Liver (tissue), 9 donors: Measurements from ENCODE around the gene XKR7. TPM values are rescaled to one million over a fixed set of nuclear protein-coding genes. Genes with fewer than 3 reads are reported as not detected.

ENCODE experiments used
- DNase-seq: peaks from one replicate; pipeline ENCODE4 v3.0.0-alpha.2; 2017; ENCODE audit warnings: low spot score
- H3K27ac ChIP-seq, 2 donors: one replicate each; pipeline ENCODE4 v1.7.0; 2013; ENCODE audit warnings: inconsistent platforms in 2 of 2, low read length in 2 of 2, control low read depth in 1 of 2, low read depth in 1 of 2, mild to moderate bottlenecking in 1 of 2
- H3K27me3 ChIP-seq, 4 donors: one replicate each; pipeline versions ENCODE4 v1.6.1 to v1.7.0; 2013; ENCODE audit warnings: low read length in 3 of 4, inconsistent platforms in 1 of 4, mild to moderate bottlenecking in 1 of 4, moderate library complexity in 1 of 4; ENCODE audit not compliant: control insufficient read depth in 4 of 4, insufficient read depth in 4 of 4
- H3K36me3 ChIP-seq, 4 donors: one replicate each; pipeline versions ENCODE4 v1.6.1 to v1.7.0; 2013; ENCODE audit warnings: low read length in 3 of 4, mild to moderate bottlenecking in 3 of 4, low read depth in 1 of 4, moderate library complexity in 1 of 4; ENCODE audit not compliant: control insufficient read depth in 4 of 4, insufficient read depth in 3 of 4
- H3K4me1 ChIP-seq, 4 donors: one replicate each; pipeline versions ENCODE4 v1.6.1 to v1.7.0; 2013; ENCODE audit warnings: low read length in 3 of 4, mild to moderate bottlenecking in 3 of 4, moderate library complexity in 1 of 4; ENCODE audit not compliant: control insufficient read depth in 4 of 4, insufficient read depth in 4 of 4
- H3K4me3 ChIP-seq, 3 donors: one replicate each; pipeline versions ENCODE4 v1.6.1 to v1.7.0; 2013; ENCODE audit warnings: low read length in 3 of 3, control low read depth in 1 of 3, low read depth in 1 of 3, mild to moderate bottlenecking in 1 of 3
- H3K9ac ChIP-seq, 2 donors: one replicate each; pipeline ENCODE4 v1.7.0; 2013; ENCODE audit warnings: low read length in 2 of 2, mild to moderate bottlenecking in 2 of 2, moderate library complexity in 2 of 2, control low read depth in 1 of 2, low read depth in 1 of 2
- H3K9me3 ChIP-seq, 4 donors: one replicate each; pipeline versions ENCODE4 v1.6.1 to v1.7.0; 2013; ENCODE audit warnings: low read length in 3 of 4; ENCODE audit not compliant: control insufficient read depth in 4 of 4
- ATF3 ChIP-seq: IDR thresholded peaks from 2 replicates; pipeline ENCODE4 v1.6.1; 2016; ENCODE audit warnings: antibody characterized with exemption
- CTCF ChIP-seq: fragments of 150-350 bp; IDR thresholded peaks from 2 replicates; pipeline ENCODE4 v1.5.1; 2017; ENCODE audit warnings: improper control_type of control experiment, low read depth, low read length; ENCODE audit not compliant: missing input control
- FOXA1 ChIP-seq: IDR thresholded peaks from 2 replicates; pipeline ENCODE4 v1.6.1; 2016; ENCODE audit warnings: antibody characterized with exemption
- FOXA2 ChIP-seq: IDR thresholded peaks from 2 replicates; pipeline ENCODE4 v1.6.1; 2016; ENCODE audit warnings: antibody characterized with exemption
- GABPA ChIP-seq, 2 donors: IDR thresholded peaks in 1 of 2; conservative IDR thresholded peaks in 1 of 2; 2 replicates each; pipeline ENCODE4 v1.6.1; 2016; ENCODE audit warnings: antibody characterized with exemption in 2 of 2, mild to moderate bottlenecking in 1 of 2, moderate library complexity in 1 of 2
- HNF4A ChIP-seq, 2 donors: conservative IDR thresholded peaks; 2 replicates each; pipeline ENCODE4 v1.6.1; 2016; ENCODE audit warnings: antibody characterized with exemption in 2 of 2, mild to moderate bottlenecking in 2 of 2
- HNF4G ChIP-seq: IDR thresholded peaks from 2 replicates; pipeline ENCODE4 v1.6.1; 2016; ENCODE audit warnings: antibody characterized with exemption
- JUND ChIP-seq, 2 donors: IDR thresholded peaks; 2 replicates each; pipeline ENCODE4 v1.6.1; 2016; ENCODE audit warnings: antibody characterized with exemption in 2 of 2
- NR2F2 ChIP-seq: IDR thresholded peaks from 2 replicates; pipeline ENCODE4 v1.6.1; 2016; ENCODE audit warnings: antibody characterized with exemption
- RAD21 ChIP-seq, 2 donors: IDR thresholded peaks; 2 replicates each; pipeline ENCODE4 v1.6.1; 2016; ENCODE audit warnings: antibody characterized with exemption in 2 of 2, mild to moderate bottlenecking in 2 of 2
- RXRA ChIP-seq, 2 donors: IDR thresholded peaks; 2 replicates each; pipeline ENCODE4 v1.6.1; 2017 to 2018; ENCODE audit warnings: antibody characterized with exemption in 2 of 2, mild to moderate bottlenecking in 1 of 2
- TAF1 ChIP-seq: conservative IDR thresholded peaks from 2 replicates; pipeline ENCODE4 v1.6.1; 2016; ENCODE audit warnings: antibody characterized with exemption, mild to moderate bottlenecking
- ZBTB33 ChIP-seq: IDR thresholded peaks from 2 replicates; pipeline ENCODE4 v1.6.1; 2016; ENCODE audit warnings: antibody characterized with exemption
- WGBS: extraction: QIAGEN DNeasy Blood & Tissue Kit; methylation state at CpG from one replicate; pipeline ENCODE4 v1.1.7; 2013; 5-methylcytosine and 5-hydroxymethylcytosine counted together
- polyA plus RNA-seq, 2 donors: library from polyadenylated mRNA; stranded (reverse) in 1 of 2; unstranded in 1 of 2; fragments of 200-250 nt in 1 of 2; fragments of >200 nt in 1 of 2; fragmentation: Nextera tagmentation in 1 of 2; extraction: Ambion mirVana in 1 of 2; gene quantifications; one replicate each; pipeline versions ENCODE4 v1.2.1 to v1.2.3, GENCODE V29; 2013 to 2015
- total RNA-seq, 2 donors: library from RNA; depleted of rRNA; stranded (reverse); fragments of >200 nt; gene quantifications; one replicate each; pipeline ENCODE4 v1.2.3, GENCODE V29; 2014
- TF ChIP-seq, protein P1 (sequence below): IDR thresholded peaks from 2 replicates; pipeline ENCODE4 v1.6.1; 2016; ENCODE audit warnings: antibody characterized with exemption, mild to moderate bottlenecking
- TF ChIP-seq, protein P2 (sequence below): IDR thresholded peaks from 2 replicates; pipeline ENCODE4 v1.6.1; 2016; ENCODE audit warnings: antibody characterized with exemption
- donor health status: healthy.
- donor health status: healthy.
- donor health status: healthy.
- donor health status: healthy.
- donor health status: healthy.

XKR7 gene
- total and polyA plus RNA-seq, 4 donors = under 0.01 to 0.05 TPM; not detected in 2

GRCh38 chr20:32019563-32020463 lies 51.9 kb downstream of the XKR7 start (continued):
- TF ChIP-seq CTCF = no peak
- TF ChIP-seq ATF3 = no peak
- TF ChIP-seq RXRA (IDR thresholded peaks at IDR 0.05) = no peak
- TF ChIP-seq HNF4G = no peak
- TF ChIP-seq FOXA1 = no peak

GRCh38 chr20:32021091-32021490 lies 53.1 kb downstream of the XKR7 start:
- no peak overlapping the region for H3K9ac ChIP-seq
- H3K4me1 ChIP-seq = peaks cover 0 to 8% (median 4%) of the 10 kb centered on the region in 4 donors
- H3K27ac ChIP-seq = no peak overlapping the region
- TF ChIP-seq HNF4A (conservative IDR thresholded peaks at IDR 0.05) (no peak), GABPA (IDR thresholded peaks at IDR 0.05 in 1 of 2, conservative IDR thresholded peaks at IDR 0.05 in 1 of 2) (no peak), RXRA (IDR thresholded peaks at IDR 0.05) (no peak), RAD21 (IDR thresholded peaks at IDR 0.05) (no peak), FOXA1 (no peak), NR2F2 (no peak), CTCF (no peak), ZBTB33 (no peak), FOXA2 (no peak)
- H3K36me3 ChIP-seq = no peaks in the 10 kb centered on the region
- 76% methylated on average over 4 of the region's 4 CpGs for WGBS
- peaks cover 0 to 11% (median under 1%) of the 10 kb centered on the region in 4 donors for H3K27me3 ChIP-seq
- H3K4me3 ChIP-seq = no peak overlapping the region
- DNase-seq = no peak
- no peaks in the 10 kb centered on the region for H3K9me3 ChIP-seq

GRCh38 chr20:32024683-32025295 lies 56.8 kb downstream of the XKR7 start:
- Histone ChIP-seq H3K4me1 (no peaks in the 10 kb centered on the region), H3K9me3 (no peaks in the 10 kb centered on the region), H3K9ac (no peak overlapping the region), H3K27ac (no peak overlapping the region), H3K4me3 (no peak overlapping the region), H3K36me3 (no peaks in the 10 kb centered on the region), H3K27me3 (peaks cover 0 to 10% (median under 1%) of the 10 kb centered on the region in 4 donors)
- 79% methylated on average over 6 of the region's 6 CpGs for WGBS
- TF ChIP-seq NR2F2 = no peak
- TF ChIP-seq TAF1 = no peak
- TF ChIP-seq, protein P1, sequence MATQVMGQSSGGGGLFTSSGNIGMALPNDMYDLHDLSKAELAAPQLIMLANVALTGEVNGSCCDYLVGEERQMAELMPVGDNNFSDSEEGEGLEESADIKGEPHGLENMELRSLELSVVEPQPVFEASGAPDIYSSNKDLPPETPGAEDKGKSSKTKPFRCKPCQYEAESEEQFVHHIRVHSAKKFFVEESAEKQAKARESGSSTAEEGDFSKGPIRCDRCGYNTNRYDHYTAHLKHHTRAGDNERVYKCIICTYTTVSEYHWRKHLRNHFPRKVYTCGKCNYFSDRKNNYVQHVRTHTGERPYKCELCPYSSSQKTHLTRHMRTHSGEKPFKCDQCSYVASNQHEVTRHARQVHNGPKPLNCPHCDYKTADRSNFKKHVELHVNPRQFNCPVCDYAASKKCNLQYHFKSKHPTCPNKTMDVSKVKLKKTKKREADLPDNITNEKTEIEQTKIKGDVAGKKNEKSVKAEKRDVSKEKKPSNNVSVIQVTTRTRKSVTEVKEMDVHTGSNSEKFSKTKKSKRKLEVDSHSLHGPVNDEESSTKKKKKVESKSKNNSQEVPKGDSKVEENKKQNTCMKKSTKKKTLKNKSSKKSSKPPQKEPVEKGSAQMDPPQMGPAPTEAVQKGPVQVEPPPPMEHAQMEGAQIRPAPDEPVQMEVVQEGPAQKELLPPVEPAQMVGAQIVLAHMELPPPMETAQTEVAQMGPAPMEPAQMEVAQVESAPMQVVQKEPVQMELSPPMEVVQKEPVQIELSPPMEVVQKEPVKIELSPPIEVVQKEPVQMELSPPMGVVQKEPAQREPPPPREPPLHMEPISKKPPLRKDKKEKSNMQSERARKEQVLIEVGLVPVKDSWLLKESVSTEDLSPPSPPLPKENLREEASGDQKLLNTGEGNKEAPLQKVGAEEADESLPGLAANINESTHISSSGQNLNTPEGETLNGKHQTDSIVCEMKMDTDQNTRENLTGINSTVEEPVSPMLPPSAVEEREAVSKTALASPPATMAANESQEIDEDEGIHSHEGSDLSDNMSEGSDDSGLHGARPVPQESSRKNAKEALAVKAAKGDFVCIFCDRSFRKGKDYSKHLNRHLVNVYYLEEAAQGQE = no peak
- TF ChIP-seq JUND (IDR thresholded peaks at IDR 0.05) = no peak
- TF ChIP-seq RXRA (IDR thresholded peaks at IDR 0.05) = no peak
- TF ChIP-seq RAD21 (IDR thresholded peaks at IDR 0.05) = no peak
- TF ChIP-seq HNF4G = no peak
- TF ChIP-seq HNF4A (conservative IDR thresholded peaks at IDR 0.05) = no peak
- TF ChIP-seq, protein P2, sequence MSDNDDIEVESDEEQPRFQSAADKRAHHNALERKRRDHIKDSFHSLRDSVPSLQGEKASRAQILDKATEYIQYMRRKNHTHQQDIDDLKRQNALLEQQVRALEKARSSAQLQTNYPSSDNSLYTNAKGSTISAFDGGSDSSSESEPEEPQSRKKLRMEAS = no peak
- DNase-seq = no peak
